HEK293 (cell line): ENCODE data around the gene PEAK3.

Experiments used
- CTCF ChIA-PET: fragments of 350-600 bp; formaldehyde crosslinking; extraction: SDS; loops from one replicate; lab custom pipeline; 2021; ENCODE audit warnings: antibody characterized with exemption; lab: Yijun Ruan, JAX
- POLR2A ChIA-PET: fragments of 300-600 bp; formaldehyde crosslinking; extraction: SDS; loops from one replicate; lab custom pipeline; 2020; ENCODE audit warnings: antibody characterized with exemption, inconsistent platforms; lab: Yijun Ruan, JAX
- H3K27ac ChIP-seq: fragments of 200-500 bp; sonication (Bioruptor generic); 2 replicates; pipeline ENCODE4 v1.5.1; 2014; ENCODE audit warnings: low read depth, low read length, control low read depth, inconsistent platforms; ENCODE audit errors: extremely low read depth
- H3K36me3 ChIP-seq, 2 experiments: fragments of 200-500 bp in 1 of 2; sonication (Bioruptor generic) in 1 of 2; 1 replicate in 1 of 2; 2 replicates in 1 of 2; pipeline ENCODE4 v1.5.1; 2014 to 2017; ENCODE audit warnings: inconsistent platforms in 2 of 2, low read length in 2 of 2; ENCODE audit not compliant: control insufficient read depth in 2 of 2, insufficient read depth in 1 of 2
- H3K4me1 ChIP-seq: fragments of 200-500 bp; sonication (Bioruptor generic); 2 replicates; pipeline ENCODE4 v1.5.1; 2014; ENCODE audit warnings: mild to moderate bottlenecking, low read length, inconsistent platforms; ENCODE audit not compliant: control insufficient read depth, insufficient read depth
- H3K4me3 ChIP-seq: 2 replicates; pipeline ENCODE4 v1.5.1; 2011; ENCODE audit warnings: low read depth, mild to moderate bottlenecking, control low read depth, low read length, moderate library complexity
- H3K9me3 ChIP-seq: fragments of 200-500 bp; sonication (Bioruptor generic); 2 replicates; pipeline ENCODE4 v1.5.1; 2014; ENCODE audit warnings: low read depth, low read length, inconsistent platforms; ENCODE audit not compliant: control insufficient read depth, insufficient read depth
- CTCF ChIP-seq: fragments of 450-650 bp; formaldehyde crosslinking; IDR thresholded peaks from 2 replicates; pipeline ENCODE4 v1.5.1; 2016; ENCODE audit warnings: missing biosample characterization, missing genetic modification characterization
- HIC1 ChIP-seq: fragments of 450-650 bp; formaldehyde crosslinking; IDR thresholded peaks from 2 replicates; pipeline ENCODE4 v1.5.1; 2016; ENCODE audit warnings: missing biosample characterization, missing genetic modification characterization
- KLF10 ChIP-seq: fragments of 450-650 bp; IDR thresholded peaks from 2 replicates; pipeline ENCODE4 v1.5.1; 2018; ENCODE audit warnings: missing biosample characterization, mild to moderate bottlenecking, missing genetic modification characterization
- ZFP41 ChIP-seq: fragments of 450-650 bp; formaldehyde crosslinking; IDR thresholded peaks from 2 replicates; pipeline ENCODE4 v1.5.1; 2016; ENCODE audit warnings: missing biosample characterization, missing genetic modification characterization, borderline replicate concordance
- ZNF114 ChIP-seq: fragments of 450-650 bp; formaldehyde crosslinking; IDR thresholded peaks from 2 replicates; pipeline ENCODE4 v1.5.0; 2017; ENCODE audit warnings: missing biosample characterization, missing genetic modification characterization
- ZNF174 ChIP-seq: fragments of 450-650 bp; formaldehyde crosslinking; IDR thresholded peaks from 2 replicates; pipeline ENCODE4 v1.5.0; 2017; ENCODE audit warnings: missing biosample characterization, mild to moderate bottlenecking, missing genetic modification characterization
- ZNF175 ChIP-seq: fragments of 450-650 bp; formaldehyde crosslinking; IDR thresholded peaks from 2 replicates; pipeline ENCODE4 v1.5.1; 2016; ENCODE audit warnings: missing biosample characterization, missing genetic modification characterization
- ZNF302 ChIP-seq: fragments of 450-650 bp; formaldehyde crosslinking; IDR thresholded peaks from 2 replicates; pipeline ENCODE4 v1.5.1; 2016; ENCODE audit warnings: missing biosample characterization, missing genetic modification characterization, low read depth
- ZNF521 ChIP-seq: fragments of 450-650 bp; formaldehyde crosslinking; IDR thresholded peaks from 2 replicates; pipeline ENCODE4 v1.5.1; 2017; ENCODE audit warnings: missing biosample characterization, mild to moderate bottlenecking, missing genetic modification characterization
- ZNF529 ChIP-seq: fragments of 450-650 bp; formaldehyde crosslinking; IDR thresholded peaks from 2 replicates; pipeline ENCODE4 v1.5.1; 2017; ENCODE audit warnings: missing genetic modification characterization, missing biosample characterization; ENCODE audit not compliant: insufficient replicate concordance
- ZNF549 ChIP-seq: fragments of 450-650 bp; IDR thresholded peaks from 2 replicates; pipeline ENCODE4 v1.5.1; 2018; ENCODE audit warnings: missing biosample characterization, missing genetic modification characterization, mild to moderate bottlenecking, inconsistent platforms, moderate library complexity

Gene PEAK3

GRCh38 chr19:2230033-2230531, 51.9 kb downstream of the PEAK3 start (continued):
- TF ChIP-seq CTCF (tag by site-specific recombination) (no peak), ZNF175 (tag by site-specific recombination) (no peak), ZNF174 (tag by site-specific recombination) (no peak), ZNF521 (tag by site-specific recombination) (no peak), ZFP41 (tag by site-specific recombination) (no peak), ZNF114 (tag by site-specific recombination) (no peak)

GRCh38 chr19:2229103-2230032, 52.6 kb downstream of the PEAK3 start:
- Histone ChIP-seq H3K4me3 (no peak overlapping the region), H3K36me3 (peaks cover 2 to 85% of the 10 kb centered on the region in 2 experiments; a peak in 2 of 3 replicates), H3K27ac (no peak overlapping the region), H3K4me1 (no peaks in the 10 kb centered on the region), H3K9me3 (no peaks in the 10 kb centered on the region)
- ChIA-PET CTCF (no interaction called here), POLR2A (interaction anchor here (0.5 kb wide), 1 partner anchor 87 kb away, joined by 3 read pairs; no protein-coding TSS in a partner anchor)
- no peak for TF ChIP-seq ZNF175 (tag by site-specific recombination)
- TF ChIP-seq KLF10 (tag by site-specific recombination), result no peak
- TF ChIP-seq HIC1 (tag by site-specific recombination), result peak; percentile 44; the same call in 1 of the 2 replicates
- no peak for TF ChIP-seq ZNF549 (tag by site-specific recombination)

- H3K36me3 ChIP-seq, result peaks cover 4 to 81% of the 10 kb centered on the region in 2 experiments; a peak in 2 of 3 replicates
- H3K4me3 ChIP-seq, result no peak overlapping the region
- POLR2A ChIA-PET, result interaction anchor here (0.6 kb wide), 1 partner anchor 354 kb away, joined by 3 read pairs; no protein-coding TSS in a partner anchor
- CTCF ChIA-PET, result no interaction called here
- H3K4me1 ChIP-seq, result no peaks in the 10 kb centered on the region
- H3K27ac ChIP-seq, result no peak overlapping the region
- no peaks in the 10 kb centered on the region for H3K9me3 ChIP-seq
- no peak for TF ChIP-seq ZNF529 (tag by site-specific recombination)
- peak; percentile 21; the same call in 1 of the 2 replicates for TF ChIP-seq HIC1 (tag by site-specific recombination)
- no peak for TF ChIP-seq ZNF302
Observed at GRCh38 chr19:2228157-2229030, 53.6 kb downstream of the PEAK3 start.
